Measurements from ENCODE around the gene ALOX15. TPM values are rescaled to one million over a fixed set of nuclear protein-coding genes. Genes with fewer than 3 reads are reported as not detected.

The ALOX15 gene
- total and polyA plus RNA-seq, 10 of the 15 experiments (the other 5 are each of a cell fraction or from before 2014, with no cell fraction given), result 0.05 to 1.0 (median 0.24) TPM

- TF ChIP-seq MLLT1 (IDR thresholded peaks at IDR 0.05) (0 out of 2 replicates have a peak, but pooled peaks have one; percentile 28), SUZ12 (IDR thresholded peaks at IDR 0.05; ENCODE audit: unreplicated experiment) (no peak), ATF2 (IDR thresholded peaks at IDR 0.05; ENCODE audit: low read length) (peak; percentile 38; the same call in 1 of the 2 replicates), USF1 (IDR thresholded peaks at IDR 0.05; ENCODE audit: borderline replicate concordance, extremely low read length, insufficient read depth, low read depth, low read length) (no peak), PAX5 (IDR thresholded peaks at IDR 0.05; ENCODE audit: borderline replicate concordance, low read depth, low read length) (0 out of 2 replicates have a peak, but pooled peaks have one; percentile 8), RBBP5 (conservative IDR thresholded peaks at IDR 0.05) (no peak), GATAD2B (conservative IDR thresholded peaks at IDR 0.05; ENCODE audit: low read depth) (no peak), TCF12 (IDR thresholded peaks at IDR 0.05; ENCODE audit: low read depth, low read length) (peak; percentile 61; the same call in 1 of the 2 replicates), USF2 (IDR thresholded peaks at IDR 0.05; ENCODE audit: borderline replicate concordance, low read depth, low read length) (no peak), ETV6 (conservative IDR thresholded peaks at IDR 0.05 in 1 of 2, IDR thresholded peaks at IDR 0.05 in 1 of 2; ENCODE audit: borderline replicate concordance in 1 of 2, low read depth in 1 of 2) (peak in 1 of 2 experiments; percentile 95; a peak in 2 of 4 replicates), EED (IDR thresholded peaks at IDR 0.05; ENCODE audit: low read depth) (peak; percentile 93), EGR1 (IDR thresholded peaks at IDR 0.05; ENCODE audit: borderline replicate concordance in 1 of 2, low read depth in 2 of 2, low read length in 2 of 2) (0 out of 3 replicates have a peak, but pooled peaks of 1 of the 2 experiments have one; percentile 26), E4F1 (IDR thresholded peaks at IDR 0.05; ENCODE audit: borderline replicate concordance, partially characterized antibody) (no peak), SRF (IDR thresholded peaks at IDR 0.05; ENCODE audit: low read depth in 2 of 2, low read length in 2 of 2) (no peak), POLR2AphosphoS2 (IDR thresholded peaks at IDR 0.05; ENCODE audit: low read depth, low read length) (no peak), ZNF622 (IDR thresholded peaks at IDR 0.05) (no peak), ZNF592 (IDR thresholded peaks at IDR 0.05) (no peak)
Measured at GRCh38 chr17:4635823-4636375, 5.6 kb downstream of the ALOX15 start (continued).
